Left lung (tissue), 10 donors: ENCODE measurements around the gene PFDN6. TPM values are rescaled to one million over a fixed set of nuclear protein-coding genes. Genes with fewer than 3 reads are reported as not detected.
A peak's percentile ranks its signal among the peaks of the same experiment; 100 is the strongest.

Experiments used
- ATAC-seq: fragments of 200-7000 bp; cut with Tn5 transposase; one replicate; pipeline ENCODE4 v1.9.1; 2020; ENCODE audit warnings: moderate library complexity
- DNase-seq, 4 donors: peaks; one replicate each; pipeline ENCODE4 v3.0.0-alpha.2; 2013 to 2020
- H3K27ac ChIP-seq, 2 donors: fragments of 200-600 bp; sonication (generic) in 1 of 2; one replicate each; pipeline versions ENCODE4 v1.5.0 to v1.8.0; 2020 to 2021
- H3K27me3 ChIP-seq, 2 donors: fragments of 200-600 bp; sonication (generic) in 1 of 2; one replicate each; pipeline versions ENCODE4 v1.5.0 to v1.8.0; 2020 to 2021
- H3K36me3 ChIP-seq, 2 donors: fragments of 200-600 bp; sonication (generic) in 1 of 2; one replicate each; pipeline versions ENCODE4 v1.5.0 to v1.8.0; 2020 to 2021
- H3K4me1 ChIP-seq, 2 donors: fragments of 200-600 bp; one replicate each; pipeline ENCODE4 v1.8.0; 2021
- H3K4me3 ChIP-seq, 2 donors: fragments of 200-600 bp; sonication (generic) in 1 of 2; one replicate each; pipeline versions ENCODE4 v1.5.0 to v1.8.0; 2020 to 2021; ENCODE audit warnings: mild to moderate bottlenecking in 1 of 2
- H3K9me3 ChIP-seq, 2 donors: fragments of 200-600 bp; sonication (generic) in 1 of 2; one replicate each; pipeline versions ENCODE4 v1.5.0 to v1.8.0; 2020 to 2021
- intact Hi-C, 2 donors: fragments of 100-400 bp; cut with DNase I; formaldehyde crosslinking; loops; one replicate each; pipeline versions ENCODE4 v1.11.2 to v1.14.2; 2022
- polyA plus RNA-seq, 6 donors: library from polyadenylated mRNA; unstranded; fragments of 120-200 nt; gene quantifications; one replicate each; pipeline ENCODE4 v1.2.1, GENCODE V29; 2013; ENCODE audit not compliant: insufficient read length in 6 of 6
- total RNA-seq, 2 donors: library from RNA; stranded (reverse); fragmentation: NEBNext Ultra II Directional; extraction: Animal tissue kit (Norgen Biotek cat#: 25700); gene quantifications; one replicate each; pipeline ENCODE4 v1.2.1, GENCODE V29; 2021
- TF ChIP-seq, protein P1 (sequence below), 2 donors: fragments of 200-600 bp; sonication (generic) in 1 of 2; IDR thresholded peaks; one replicate each; pipeline versions ENCODE4 v1.5.0 to v1.8.0; 2021; ENCODE audit warnings: antibody characterized with exemption in 2 of 2
- donor health status: DM: no; HTN: yes; CAD: no.
- donor health status: DM: no; HTN: no; CAD: no.

The PFDN6 gene
- total and polyA plus RNA-seq, 8 donors: 37.7 to 55.3 (median 51.1) TPM

DNA sequence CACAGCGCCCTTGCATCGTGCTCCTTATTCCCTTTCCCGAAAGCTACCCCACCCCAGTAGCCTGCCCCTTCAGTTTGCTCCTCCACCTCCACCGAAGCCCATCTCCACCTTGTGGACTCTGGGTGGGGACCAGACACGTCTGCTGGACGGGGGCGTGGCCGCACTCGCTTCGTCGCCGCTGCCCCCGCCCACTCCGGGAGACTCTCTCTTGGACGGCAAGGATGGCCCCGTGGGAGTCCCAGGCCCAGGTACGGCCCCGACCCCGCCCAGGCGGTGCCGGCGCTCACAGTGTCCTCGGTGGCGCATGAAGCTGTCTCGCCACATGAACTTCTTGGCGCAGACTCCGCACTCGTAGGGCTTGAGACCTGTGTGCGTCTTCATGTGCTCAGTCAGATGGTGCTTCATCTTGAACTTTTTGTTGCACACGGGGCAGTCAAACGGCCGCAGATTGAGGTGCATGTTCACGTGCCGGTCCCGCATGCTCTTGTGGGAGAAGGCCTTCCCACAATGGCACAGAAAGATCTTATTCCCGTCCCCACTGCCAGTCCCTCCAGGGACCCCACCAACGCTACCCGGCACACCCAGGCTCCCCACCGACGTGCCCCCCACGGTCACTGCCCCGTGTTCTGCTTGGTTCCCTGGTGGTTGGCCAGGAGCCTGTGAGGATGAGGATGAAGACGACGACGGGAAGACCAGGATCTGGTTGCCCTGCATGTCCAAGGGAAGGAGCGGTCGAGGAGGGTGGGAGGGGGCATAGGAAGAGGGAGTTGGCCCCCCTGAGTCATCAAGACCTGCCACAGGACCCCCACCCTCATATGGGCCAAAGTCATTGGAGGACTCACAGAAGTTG lies 25.8 kb downstream of the PFDN6 start:
- H3K9me3 ChIP-seq: no peaks in the 10 kb centered on the region
- H3K27ac ChIP-seq: peak overlapping the region; percentile 97 to 100
- H3K36me3 ChIP-seq: peaks cover 0 to 41% of the 10 kb centered on the region in 2 donors
- intact Hi-C loops: loop anchor here in 1 of 2 donors (10.0 kb wide), 1 partner anchor 100 kb away; the partner anchor contains the start of genes CUTA and PHF1
- H3K27me3 ChIP-seq: no peaks in the 10 kb centered on the region
- TF ChIP-seq, protein P1, sequence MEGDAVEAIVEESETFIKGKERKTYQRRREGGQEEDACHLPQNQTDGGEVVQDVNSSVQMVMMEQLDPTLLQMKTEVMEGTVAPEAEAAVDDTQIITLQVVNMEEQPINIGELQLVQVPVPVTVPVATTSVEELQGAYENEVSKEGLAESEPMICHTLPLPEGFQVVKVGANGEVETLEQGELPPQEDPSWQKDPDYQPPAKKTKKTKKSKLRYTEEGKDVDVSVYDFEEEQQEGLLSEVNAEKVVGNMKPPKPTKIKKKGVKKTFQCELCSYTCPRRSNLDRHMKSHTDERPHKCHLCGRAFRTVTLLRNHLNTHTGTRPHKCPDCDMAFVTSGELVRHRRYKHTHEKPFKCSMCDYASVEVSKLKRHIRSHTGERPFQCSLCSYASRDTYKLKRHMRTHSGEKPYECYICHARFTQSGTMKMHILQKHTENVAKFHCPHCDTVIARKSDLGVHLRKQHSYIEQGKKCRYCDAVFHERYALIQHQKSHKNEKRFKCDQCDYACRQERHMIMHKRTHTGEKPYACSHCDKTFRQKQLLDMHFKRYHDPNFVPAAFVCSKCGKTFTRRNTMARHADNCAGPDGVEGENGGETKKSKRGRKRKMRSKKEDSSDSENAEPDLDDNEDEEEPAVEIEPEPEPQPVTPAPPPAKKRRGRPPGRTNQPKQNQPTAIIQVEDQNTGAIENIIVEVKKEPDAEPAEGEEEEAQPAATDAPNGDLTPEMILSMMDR (IDR thresholded peaks at IDR 0.05): no peak
- DNase-seq: peak in 3 of 4 donors; percentile 32 to 91 (median 72)
- peaks cover 20 to 73% of the 10 kb centered on the region in 2 donors for H3K4me1 ChIP-seq
- peak; percentile 10 for ATAC-seq
- H3K4me3 ChIP-seq: peak overlapping the region; percentile 81 to 97

- Histone ChIP-seq H3K27ac (peak overlapping the region in 1 of 2 donors; percentile 100), H3K27me3 (no peaks in the 10 kb centered on the region), H3K4me3 (no peak overlapping the region), H3K36me3 (peaks cover 0 to 41% of the 10 kb centered on the region in 2 donors), H3K9me3 (no peaks in the 10 kb centered on the region), H3K4me1 (peaks cover 25 to 73% of the 10 kb centered on the region in 2 donors)
- DNase-seq (no peak), ATAC-seq (no peak)
- TF ChIP-seq, protein P1 (IDR thresholded peaks at IDR 0.05): no peak
- intact Hi-C loops: loop anchor here in 1 of 2 donors (10.0 kb wide), 1 partner anchor 99 kb away; the partner anchor contains the start of genes CUTA and PHF1
Measured at GRCh38 chr6:33315793-33316602, 26.6 kb downstream of the PFDN6 start.

- no peak for ATAC-seq
Measured at GRCh38 chr6:33316603-33317418, 27.4 kb downstream of the PFDN6 start.

DNA sequence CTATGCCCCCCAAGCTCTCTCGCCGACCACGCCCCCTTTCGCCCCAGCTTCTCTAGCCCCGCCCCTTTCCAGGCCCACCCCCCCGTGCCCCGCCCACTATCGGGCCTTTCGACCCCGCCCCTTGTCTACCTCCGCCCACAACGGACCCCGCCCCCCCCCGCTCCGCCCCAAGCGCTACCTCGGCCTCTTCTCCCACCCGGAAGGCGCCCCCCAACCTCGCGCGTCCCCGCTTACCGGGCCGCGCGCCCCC lies 27.9 kb downstream of the PFDN6 start:
- Histone ChIP-seq H3K27me3 (no peaks in the 10 kb centered on the region), H3K36me3 (peaks cover 0 to 39% of the 10 kb centered on the region in 2 donors), H3K4me1 (peaks cover 32 to 73% of the 10 kb centered on the region in 2 donors), H3K27ac (peak overlapping the region; percentile 85 to 86), H3K9me3 (no peaks in the 10 kb centered on the region), H3K4me3 (peak overlapping the region; percentile 53 to 68)
- ATAC-seq: peak; percentile 0
- TF ChIP-seq, protein P1 (IDR thresholded peaks at IDR 0.05): no peak
- DNase-seq: peak in 2 of 4 donors; percentile 20 to 66
- intact Hi-C loops: loop anchor here in 1 of 2 donors (10.0 kb wide), 1 partner anchor 97 kb away; the partner anchor contains the start of genes CUTA and PHF1

More at GRCh38 chr6:33316603-33317418, 27.4 kb downstream of the PFDN6 start:
- H3K9me3 ChIP-seq: no peaks in the 10 kb centered on the region
- H3K27ac ChIP-seq: peak overlapping the region; percentile 85 to 86
- peaks cover 0 to 39% of the 10 kb centered on the region in 2 donors for H3K36me3 ChIP-seq
- no peaks in the 10 kb centered on the region for H3K27me3 ChIP-seq
- peak overlapping the region; percentile 53 to 68 for H3K4me3 ChIP-seq
- peaks cover 31 to 73% of the 10 kb centered on the region in 2 donors for H3K4me1 ChIP-seq
- intact Hi-C loops: loop anchor here in 1 of 2 donors (10.0 kb wide), 1 partner anchor 98 kb away; the partner anchor contains the start of genes CUTA and PHF1
- DNase-seq: peak in 1 of 4 donors; percentile 81
- TF ChIP-seq, protein P1 (IDR thresholded peaks at IDR 0.05): no peak
